IPS-20b (cell line): Measurements from ENCODE around the gene PCLAF.
"Not testable (repeated sequence)": the region's sequence is repeated elsewhere in the genome, so short reads cannot be mapped to it uniquely, and the experiment has no call there.

Source experiments
- H3K27ac ChIP-seq: one replicate; pipeline ENCODE4 v1.5.1; 2013; ENCODE audit warnings: low read length
- H3K27me3 ChIP-seq: 2 replicates; pipeline ENCODE4 v1.6.1; 2013; ENCODE audit warnings: mild to moderate bottlenecking, low read length, inconsistent platforms; ENCODE audit not compliant: insufficient read depth
- H3K36me3 ChIP-seq: 2 replicates; pipeline ENCODE4 v1.6.1; 2013; ENCODE audit warnings: low read depth, mild to moderate bottlenecking, inconsistent platforms, low read length, moderate library complexity; ENCODE audit not compliant: insufficient read depth
- H3K4me1 ChIP-seq: 2 replicates; pipeline ENCODE4 v1.6.1; 2013; ENCODE audit warnings: mild to moderate bottlenecking, control low read depth, inconsistent platforms, low read length, moderate library complexity; ENCODE audit not compliant: insufficient read depth
- H3K4me3 ChIP-seq: 2 replicates; pipeline ENCODE4 v1.5.1; 2013; ENCODE audit warnings: mild to moderate bottlenecking, low read length, inconsistent platforms
- H3K9ac ChIP-seq: 2 replicates; pipeline ENCODE4 v1.6.1; 2013; ENCODE audit warnings: low read depth, mild to moderate bottlenecking, inconsistent platforms, low read length, moderate library complexity
- H3K9me3 ChIP-seq: 2 replicates; pipeline ENCODE4 v1.6.1; 2013; ENCODE audit warnings: mild to moderate bottlenecking, low read depth, low read length, inconsistent platforms; ENCODE audit not compliant: insufficient read depth

Gene PCLAF

GRCh38 chr15:64392471-64392870 lies 11.2 kb upstream of the PCLAF start:
- H3K27ac ChIP-seq, H3K9me3 ChIP-seq, H3K9ac ChIP-seq, H3K4me1 ChIP-seq, H3K4me3 ChIP-seq, H3K27me3 ChIP-seq: not testable (repeated sequence)
- H3K36me3 ChIP-seq = peaks cover 26% of the 10 kb centered on the region

DNA sequence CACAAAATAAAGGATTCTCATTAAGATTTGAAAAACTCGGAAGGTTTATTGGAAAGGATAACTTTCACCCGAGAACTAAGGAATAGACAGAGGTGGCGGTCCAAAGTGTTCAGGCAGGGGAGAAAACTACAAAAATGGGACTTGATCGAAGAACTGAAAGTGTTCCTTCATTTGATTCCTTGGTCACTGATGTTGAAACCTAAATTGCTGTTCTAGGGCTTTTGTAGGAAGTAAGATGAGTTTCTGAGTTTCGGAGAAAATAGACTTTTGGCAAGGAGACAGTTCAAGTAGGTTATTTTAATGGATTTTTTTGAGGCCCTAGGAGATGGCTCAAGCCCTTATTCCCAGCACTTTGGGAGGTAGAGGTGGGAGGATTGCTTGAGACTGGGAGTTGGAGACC lies 7.8 kb upstream of the PCLAF start:
- Histone ChIP-seq H3K9ac (no peak overlapping the region), H3K4me3 (no peak overlapping the region; the same call in 1 of the 2 replicates), H3K9me3 (no peaks in the 10 kb centered on the region), H3K4me1 (no peaks in the 10 kb centered on the region), H3K27ac (no peak overlapping the region), H3K27me3 (no peaks in the 10 kb centered on the region; the same call in 1 of the 2 replicates), H3K36me3 (no peaks in the 10 kb centered on the region)

DNA sequence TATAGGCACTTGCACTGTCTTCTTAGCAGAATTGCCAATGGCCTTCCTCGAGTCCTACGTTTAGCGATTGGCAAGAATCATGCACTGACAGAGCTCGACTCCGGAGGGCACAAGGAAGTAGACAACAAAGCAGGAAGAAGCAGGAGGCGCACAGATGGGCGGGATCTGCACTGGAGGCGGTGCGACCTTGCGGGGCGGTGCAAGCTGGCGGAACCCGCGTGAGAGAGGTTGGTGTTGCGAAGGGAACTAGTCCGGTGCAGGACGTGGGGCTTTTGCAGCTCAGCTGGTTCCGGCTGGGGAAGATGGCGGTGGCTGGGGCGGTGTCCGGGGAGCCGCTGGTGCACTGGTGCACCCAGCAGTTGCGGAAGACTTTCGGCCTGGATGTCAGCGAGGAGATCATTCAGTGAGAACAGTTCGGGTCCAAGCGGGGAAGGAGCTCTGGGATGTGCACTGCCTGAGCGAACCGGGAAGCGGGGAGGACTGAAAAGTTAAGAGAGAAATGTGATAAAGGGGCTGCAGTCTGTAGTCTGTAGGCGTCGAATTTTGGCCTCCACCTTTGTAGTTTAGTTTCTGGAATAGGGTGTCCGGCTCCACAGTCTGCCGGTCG lies 6.4 kb upstream of the PCLAF start, which contains the start of gene TRIP4:
TRIP4 (plus strand) TSS at position 275 of the 607 bp plus-strand sequence; CDS start at position 303, 28 bp downstream.
- no peaks in the 10 kb centered on the region; the same call in 1 of the 2 replicates for H3K27me3 ChIP-seq
- H3K36me3 ChIP-seq = no peaks in the 10 kb centered on the region
- no peaks in the 10 kb centered on the region for H3K4me1 ChIP-seq
- peak within 1 kb of the TSS; percentile 93 for H3K4me3 ChIP-seq
- H3K9me3 ChIP-seq = no peaks in the 10 kb centered on the region
- peak within 1 kb of the TSS; percentile 90 for H3K9ac ChIP-seq
- H3K27ac ChIP-seq = no peak within 1 kb of the TSS

DNA sequence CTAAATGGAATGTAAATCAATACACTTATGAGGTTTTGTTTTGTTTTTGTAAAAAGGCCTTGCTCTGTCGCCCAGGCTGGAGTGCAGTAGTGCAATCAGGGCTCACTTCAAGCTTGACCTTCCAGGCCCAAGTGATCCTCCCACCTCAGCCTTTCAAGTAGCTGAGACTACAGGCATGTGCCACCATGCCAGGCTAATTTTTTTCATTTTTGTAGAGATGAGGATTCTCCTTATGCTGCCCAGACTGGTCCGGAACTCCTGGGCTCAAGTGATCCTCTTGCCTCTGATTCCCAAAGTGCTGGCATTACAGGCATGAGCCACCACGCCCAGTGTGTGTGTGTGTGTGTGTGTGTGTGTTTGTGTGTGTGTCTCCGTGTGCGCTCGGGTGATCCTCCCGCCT lies 5.0 kb upstream of the PCLAF start:
- Histone ChIP-seq H3K9me3 (no peaks in the 10 kb centered on the region), H3K27ac (no peak overlapping the region), H3K4me1 (no peaks in the 10 kb centered on the region), H3K36me3 (no peaks in the 10 kb centered on the region), H3K27me3 (no peaks in the 10 kb centered on the region; the same call in 1 of the 2 replicates), H3K9ac (no peak overlapping the region), H3K4me3 (no peak overlapping the region)

- H3K9ac ChIP-seq = no peak overlapping the region
- no peaks in the 10 kb centered on the region for H3K4me1 ChIP-seq
- H3K9me3 ChIP-seq = no peaks in the 10 kb centered on the region
- H3K4me3 ChIP-seq = no peak overlapping the region
- no peaks in the 10 kb centered on the region; the same call in 1 of the 2 replicates for H3K27me3 ChIP-seq
- H3K27ac ChIP-seq = no peak overlapping the region
- H3K36me3 ChIP-seq = 0 out of 2 replicates have a peak, but pooled peaks cover 5% of the 10 kb centered on the region
Measured at GRCh38 chr15:64383760-64384159, 2.5 kb upstream of the PCLAF start.

DNA sequence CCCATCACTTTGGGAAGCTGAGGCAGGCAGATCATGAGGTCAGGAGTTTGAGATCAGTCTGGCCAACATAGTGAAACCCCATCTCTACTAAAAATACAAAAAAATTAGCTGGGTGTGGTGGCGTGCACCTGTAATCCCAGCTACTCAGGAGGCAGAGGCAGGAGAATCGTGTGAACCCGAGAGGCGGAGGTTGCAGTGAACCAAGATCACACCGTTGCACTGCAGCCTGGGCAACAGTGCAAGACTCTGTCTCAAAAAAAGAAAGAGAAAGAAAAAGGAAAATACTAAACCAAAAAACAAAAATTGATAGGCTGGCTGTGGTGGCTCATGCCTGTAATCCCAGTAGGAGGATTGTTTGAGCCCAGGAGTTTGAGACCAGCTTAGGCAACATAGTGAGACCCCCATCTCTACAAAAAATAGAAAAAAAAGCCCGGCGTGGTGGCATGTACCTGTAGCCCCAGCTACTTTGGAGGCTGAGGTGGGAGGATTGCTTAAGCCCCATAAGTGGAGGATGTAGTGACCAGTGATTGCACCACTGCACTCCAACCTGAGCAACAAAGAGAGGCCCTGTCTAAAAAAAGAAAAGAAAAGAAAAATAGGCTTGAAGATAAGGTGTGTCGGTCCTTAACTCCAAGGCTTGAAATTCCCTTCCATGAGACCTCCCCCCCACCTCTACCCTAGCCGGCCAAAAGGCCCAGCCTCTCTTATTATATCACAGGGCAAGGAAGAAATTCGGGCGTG lies 941 bp downstream of the PCLAF start:
- H3K9me3 ChIP-seq, H3K27ac ChIP-seq, H3K4me1 ChIP-seq: not testable (repeated sequence)

GRCh38 chr15:64379216-64379960 lies 1.9 kb downstream of the PCLAF start:
- Histone ChIP-seq H3K36me3 (peaks cover 32% of the 10 kb centered on the region), H3K4me3 (peak overlapping the region; percentile 89; the same call in 1 of the 2 replicates), H3K27ac (no peak overlapping the region), H3K27me3 (no peaks in the 10 kb centered on the region), H3K4me1 (no peaks in the 10 kb centered on the region), H3K9ac (peak overlapping the region; percentile 16; the same call in 1 of the 2 replicates), H3K9me3 (no peaks in the 10 kb centered on the region)

More for the DNA sequence above, 941 bp downstream of the PCLAF start:
- Histone ChIP-seq H3K9ac (peak overlapping the region; percentile 94), H3K4me3 (peak overlapping the region; percentile 89), H3K36me3 (peaks cover 23% of the 10 kb centered on the region)
- H3K27me3 ChIP-seq = not testable (repeated sequence)

DNA sequence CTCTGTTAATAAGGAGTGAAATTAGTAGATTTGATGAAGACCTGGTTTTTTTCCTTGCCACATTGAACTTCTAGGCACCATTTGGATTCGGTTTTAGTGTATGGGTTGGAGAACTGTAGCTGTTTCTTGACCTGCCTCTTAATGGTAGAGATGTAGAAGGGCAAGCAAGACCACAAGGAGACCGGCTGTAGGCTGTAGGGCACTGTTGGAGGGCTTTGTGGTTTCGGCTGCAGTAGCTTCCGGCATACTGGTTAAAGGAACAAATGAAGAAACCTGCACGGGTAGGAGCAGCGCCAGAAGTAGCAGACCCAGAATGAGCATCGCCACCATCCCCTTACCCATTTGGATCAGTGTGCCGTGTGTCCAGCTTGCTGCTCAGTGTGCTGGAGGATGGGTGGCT lies 7.9 kb downstream of the PCLAF start:
- no peak overlapping the region for H3K4me3 ChIP-seq
- H3K27ac ChIP-seq = no peak overlapping the region
- H3K9me3 ChIP-seq = no peaks in the 10 kb centered on the region
- no peak overlapping the region for H3K9ac ChIP-seq
- no peaks in the 10 kb centered on the region for H3K27me3 ChIP-seq
- no peaks in the 10 kb centered on the region for H3K4me1 ChIP-seq
- H3K36me3 ChIP-seq = peaks cover 54% of the 10 kb centered on the region

GRCh38 chr15:64371383-64371782 lies 9.9 kb downstream of the PCLAF start:
- not testable (repeated sequence) for H3K9me3 ChIP-seq, H3K27ac ChIP-seq, H3K4me3 ChIP-seq, H3K27me3 ChIP-seq, H3K9ac ChIP-seq, H3K4me1 ChIP-seq
- H3K36me3 ChIP-seq = peaks cover 46% of the 10 kb centered on the region

DNA sequence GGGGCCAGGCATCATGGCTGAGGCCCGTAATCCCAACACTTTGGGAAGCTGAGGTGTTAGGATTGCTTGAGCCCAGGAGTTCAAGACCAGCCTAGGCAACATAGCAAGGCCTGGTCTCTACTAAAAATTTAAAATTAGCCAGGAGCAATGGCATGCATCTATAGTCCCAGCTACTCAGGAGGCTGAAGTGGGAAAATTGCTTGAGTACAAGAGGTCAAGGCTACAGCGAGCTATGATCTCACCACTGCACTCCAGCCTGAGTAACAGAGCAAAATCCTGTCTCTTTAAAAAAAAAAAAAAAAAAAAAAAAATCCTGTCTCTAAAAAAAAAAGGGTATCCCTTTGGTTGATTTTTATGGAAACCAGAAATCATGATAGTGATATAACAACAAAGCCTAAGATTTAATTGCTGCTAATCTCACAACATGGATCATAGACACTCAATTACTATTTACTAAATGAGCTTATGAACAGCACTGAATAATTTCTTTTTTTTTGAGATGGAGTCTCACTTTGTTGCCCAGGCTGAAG lies 12.1 kb downstream of the PCLAF start:
- Histone ChIP-seq H3K27me3 (no peaks in the 10 kb centered on the region), H3K9ac (no peak overlapping the region), H3K9me3 (no peaks in the 10 kb centered on the region), H3K36me3 (peaks cover 39% of the 10 kb centered on the region), H3K4me1 (no peaks in the 10 kb centered on the region), H3K4me3 (no peak overlapping the region), H3K27ac (no peak overlapping the region)

- H3K4me1 ChIP-seq = no peaks in the 10 kb centered on the region
- H3K27me3 ChIP-seq = no peaks in the 10 kb centered on the region
- no peak overlapping the region for H3K4me3 ChIP-seq
- H3K9ac ChIP-seq = no peak overlapping the region
- peaks cover 35% of the 10 kb centered on the region for H3K36me3 ChIP-seq
- H3K9me3 ChIP-seq = no peaks in the 10 kb centered on the region
- H3K27ac ChIP-seq = no peak overlapping the region
Measured at GRCh38 chr15:64361259-64361658, 20.0 kb downstream of the PCLAF start.
